Adrenal gland (tissue), 12 donors: ENCODE data around the gene RAI14. TPM values are rescaled to one million over a fixed set of nuclear protein-coding genes. Genes with fewer than 3 reads are reported as not detected.

Experiments
- DNase-seq, 7 donors: peaks; one replicate each; pipeline ENCODE4 v3.0.0-alpha.2; 2019 to 2020
- H3K27ac ChIP-seq, 5 donors: fragments of 200-600 bp; sonication (generic) in 4 of 5; 1 replicate in 3 of 5; 2 replicates in 2 of 5; pipeline versions ENCODE4 v1.5.1 to v1.8.0; 2016 to 2020; ENCODE audit warnings: mild to moderate bottlenecking in 1 of 5
- H3K27me3 ChIP-seq: fragments of 200-600 bp; 2 replicates; pipeline ENCODE4 v1.8.0; 2021
- H3K36me3 ChIP-seq, 2 donors: fragments of 200-600 bp; replicated peaks in 1 of 2; 1 replicate in 1 of 2; 2 replicates in 1 of 2; pipeline versions ENCODE4 v1.5.1 to v1.8.0; 2018 to 2022
- H3K4me1 ChIP-seq, 2 donors: fragments of 200-600 bp; replicated peaks in 1 of 2; 1 replicate in 1 of 2; 2 replicates in 1 of 2; pipeline versions ENCODE4 v1.5.1 to v1.8.0; 2018 to 2021
- H3K4me3 ChIP-seq, 4 donors: fragments of 200-600 bp; sonication (generic) in 3 of 4; one replicate each; pipeline ENCODE4 v1.5.1; 2016 to 2018
- H3K9me3 ChIP-seq, 3 donors: fragments of 200-600 bp; sonication (generic) in 1 of 3; replicated peaks in 1 of 3; 1 replicate in 2 of 3; 2 replicates in 1 of 3; pipeline versions ENCODE4 v1.5.1 to v1.8.0; 2016 to 2021
- POLR2A ChIP-seq, 2 donors: fragments of 450-650 bp; IDR thresholded peaks; one replicate each; pipeline ENCODE4 v1.6.1; 2017; ENCODE audit warnings: antibody characterized with exemption in 2 of 2, mild to moderate bottlenecking in 2 of 2, moderate library complexity in 1 of 2
- WGBS, 4 donors: extraction: QIAGEN DNeasy Blood & Tissue Kit in 2 of 4; methylation state at CpG; one replicate each; pipeline versions ENCODE4 v1.1.5 to v1.1.7; 2013 to 2017; 5-methylcytosine and 5-hydroxymethylcytosine counted together
- intact Hi-C, 2 donors: fragments of 100-400 bp; cut with DNase I; formaldehyde crosslinking; loops; one replicate each; pipeline versions ENCODE4 v1.14.1 to v1.15.0; 2022 to 2023
- polyA plus RNA-seq, 3 donors: library from polyadenylated mRNA; stranded (reverse); fragments of 200-250 nt in 2 of 3; fragments of 350-450 nt in 1 of 3; fragmentation: Illumina TruSeq in 1 of 3; extraction: RNeasy Lipid Tissue Mini Kit (QIAGEN cat#74804) in 1 of 3; gene quantifications; one replicate each; pipeline ENCODE4 v1.2.3, GENCODE V29; 2013 to 2014
- total RNA-seq, 9 donors: library from RNA; depleted of rRNA in 4 of 9; stranded (reverse); fragments of >200 nt in 4 of 9; fragments of 120-200 nt in 1 of 9; fragmentation: NEBNext Ultra II Directional in 1 of 9; extraction: Animal tissue kit (Norgen Biotek cat#: 25700) in 1 of 9; gene quantifications; one replicate each; pipeline versions ENCODE4 v1.1.0 to v1.2.4, GENCODE V29; 2013 to 2023
- TF ChIP-seq, protein P1 (sequence below), 6 experiments: fragments of 450-650 bp in 4 of 6; fragments of 200-600 bp in 2 of 6; sonication (generic) in 1 of 6; IDR thresholded peaks; 1 replicate in 5 of 6; 2 replicates in 1 of 6; pipeline versions ENCODE4 v1.5.1 to v1.8.0; 2016 to 2021; ENCODE audit warnings: antibody characterized with exemption in 6 of 6, mild to moderate bottlenecking in 2 of 6, moderate library complexity in 1 of 6
- donor health status: healthy with polysubstance abuse.
- donor health status: Bipolar disorder and iron deficiency.
- donor health status: DM: yes; HTN: yes; CAD: no.
- donor health status: DM: no; HTN: no; CAD: no.
- donor health status: DM: no; HTN: no; CAD: no.
- donor health status: DM: yes; HTN: yes; CAD: no.

RAI14 gene
- total and polyA plus RNA-seq, 12 donors = 9.1 to 158 (median 28.5) TPM

DNA sequence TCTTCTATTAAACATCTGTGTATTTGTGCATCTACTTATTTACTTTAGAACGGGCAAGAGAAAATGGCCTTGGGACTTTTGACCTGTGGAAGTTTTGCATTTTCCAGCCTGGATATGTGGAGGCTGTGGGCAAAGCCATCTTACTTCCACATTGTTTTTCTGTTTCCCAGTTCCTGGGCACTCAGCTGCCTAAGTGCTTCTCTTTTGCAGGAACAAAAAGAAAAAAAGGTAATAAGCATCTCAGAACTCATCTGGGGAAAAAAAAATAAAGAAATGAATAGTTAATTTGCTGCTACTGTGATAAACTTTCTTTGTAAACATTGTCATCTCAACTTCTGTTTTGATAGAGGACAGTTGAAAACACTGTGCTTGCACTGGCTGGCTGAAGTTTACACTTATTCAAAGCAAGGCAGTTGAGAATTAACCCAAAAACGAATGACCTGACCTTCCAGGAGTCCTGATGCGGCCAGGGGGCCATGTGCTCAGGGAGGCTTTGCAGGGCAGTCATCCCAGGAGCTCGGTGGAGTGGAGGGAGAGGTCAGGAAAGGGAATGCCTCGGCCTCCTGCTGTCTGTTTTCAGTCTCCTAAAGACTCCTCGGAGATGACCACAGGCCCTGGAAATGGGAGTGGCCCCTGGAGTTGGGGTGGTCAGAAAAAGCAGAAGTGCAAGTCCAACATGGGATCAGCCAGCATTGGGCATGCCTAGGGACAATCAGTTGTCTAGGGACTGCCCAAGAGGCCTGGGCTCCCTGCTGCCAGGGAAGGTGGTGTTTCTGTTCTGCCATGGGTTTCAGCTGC, 75.5 kb downstream of the RAI14 start:
- no peak overlapping the region for H3K27ac ChIP-seq
- DNase-seq = no peak
- intact Hi-C loops = no loop called here
- no peaks in the 10 kb centered on the region for H3K36me3 ChIP-seq
- H3K27me3 ChIP-seq = no peaks in the 10 kb centered on the region
- TF ChIP-seq POLR2A (IDR thresholded peaks at IDR 0.05) = no peak
- TF ChIP-seq, protein P1, sequence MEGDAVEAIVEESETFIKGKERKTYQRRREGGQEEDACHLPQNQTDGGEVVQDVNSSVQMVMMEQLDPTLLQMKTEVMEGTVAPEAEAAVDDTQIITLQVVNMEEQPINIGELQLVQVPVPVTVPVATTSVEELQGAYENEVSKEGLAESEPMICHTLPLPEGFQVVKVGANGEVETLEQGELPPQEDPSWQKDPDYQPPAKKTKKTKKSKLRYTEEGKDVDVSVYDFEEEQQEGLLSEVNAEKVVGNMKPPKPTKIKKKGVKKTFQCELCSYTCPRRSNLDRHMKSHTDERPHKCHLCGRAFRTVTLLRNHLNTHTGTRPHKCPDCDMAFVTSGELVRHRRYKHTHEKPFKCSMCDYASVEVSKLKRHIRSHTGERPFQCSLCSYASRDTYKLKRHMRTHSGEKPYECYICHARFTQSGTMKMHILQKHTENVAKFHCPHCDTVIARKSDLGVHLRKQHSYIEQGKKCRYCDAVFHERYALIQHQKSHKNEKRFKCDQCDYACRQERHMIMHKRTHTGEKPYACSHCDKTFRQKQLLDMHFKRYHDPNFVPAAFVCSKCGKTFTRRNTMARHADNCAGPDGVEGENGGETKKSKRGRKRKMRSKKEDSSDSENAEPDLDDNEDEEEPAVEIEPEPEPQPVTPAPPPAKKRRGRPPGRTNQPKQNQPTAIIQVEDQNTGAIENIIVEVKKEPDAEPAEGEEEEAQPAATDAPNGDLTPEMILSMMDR (IDR thresholded peaks at IDR 0.05) = no peak
- H3K9me3 ChIP-seq = no peaks in the 10 kb centered on the region
- H3K4me3 ChIP-seq = no peak overlapping the region
- WGBS, 4 donors = 43 to 68% (median 52%) methylated on average over 5 to 6 of the region's 6 CpGs
- H3K4me1 ChIP-seq = peaks cover 0 to 5% of the 10 kb centered on the region in 2 donors

DNA sequence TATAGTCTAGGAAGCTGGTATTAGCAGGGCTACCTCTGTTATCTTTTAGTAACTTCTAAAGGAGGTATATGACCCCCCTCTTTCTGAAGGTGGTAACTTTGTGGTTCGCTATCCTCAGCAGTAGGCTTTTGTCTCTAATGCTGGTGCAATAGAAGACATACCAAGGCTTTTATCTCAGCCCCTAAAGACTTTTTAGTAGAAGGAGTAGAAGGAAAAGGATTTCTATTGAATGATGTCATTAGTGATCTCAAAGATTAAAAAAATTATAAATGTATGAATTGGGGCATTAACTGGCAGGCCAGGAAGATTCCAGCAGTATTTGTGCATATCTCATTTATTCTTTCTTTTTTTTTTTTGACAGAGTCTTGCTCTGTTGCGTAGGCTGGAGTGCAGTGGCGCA, 78.2 kb downstream of the RAI14 start:
- H3K9me3 ChIP-seq = no peaks in the 10 kb centered on the region
- 90 to 100% (median 94%) methylated on average over 3 of the region's 3 CpGs for whole genome bisulfite sequencing, 4 donors
- no peaks in the 10 kb centered on the region for H3K36me3 ChIP-seq
- no peak for DNase-seq
- intact Hi-C loops = no loop called here
- H3K27me3 ChIP-seq = no peaks in the 10 kb centered on the region
- no peak overlapping the region for H3K27ac ChIP-seq
- H3K4me3 ChIP-seq = no peak overlapping the region
- TF ChIP-seq, protein P1 (IDR thresholded peaks at IDR 0.05) = no peak
- no peak for TF ChIP-seq POLR2A (IDR thresholded peaks at IDR 0.05)
- peaks cover 0 to 5% of the 10 kb centered on the region in 2 donors for H3K4me1 ChIP-seq

DNA sequence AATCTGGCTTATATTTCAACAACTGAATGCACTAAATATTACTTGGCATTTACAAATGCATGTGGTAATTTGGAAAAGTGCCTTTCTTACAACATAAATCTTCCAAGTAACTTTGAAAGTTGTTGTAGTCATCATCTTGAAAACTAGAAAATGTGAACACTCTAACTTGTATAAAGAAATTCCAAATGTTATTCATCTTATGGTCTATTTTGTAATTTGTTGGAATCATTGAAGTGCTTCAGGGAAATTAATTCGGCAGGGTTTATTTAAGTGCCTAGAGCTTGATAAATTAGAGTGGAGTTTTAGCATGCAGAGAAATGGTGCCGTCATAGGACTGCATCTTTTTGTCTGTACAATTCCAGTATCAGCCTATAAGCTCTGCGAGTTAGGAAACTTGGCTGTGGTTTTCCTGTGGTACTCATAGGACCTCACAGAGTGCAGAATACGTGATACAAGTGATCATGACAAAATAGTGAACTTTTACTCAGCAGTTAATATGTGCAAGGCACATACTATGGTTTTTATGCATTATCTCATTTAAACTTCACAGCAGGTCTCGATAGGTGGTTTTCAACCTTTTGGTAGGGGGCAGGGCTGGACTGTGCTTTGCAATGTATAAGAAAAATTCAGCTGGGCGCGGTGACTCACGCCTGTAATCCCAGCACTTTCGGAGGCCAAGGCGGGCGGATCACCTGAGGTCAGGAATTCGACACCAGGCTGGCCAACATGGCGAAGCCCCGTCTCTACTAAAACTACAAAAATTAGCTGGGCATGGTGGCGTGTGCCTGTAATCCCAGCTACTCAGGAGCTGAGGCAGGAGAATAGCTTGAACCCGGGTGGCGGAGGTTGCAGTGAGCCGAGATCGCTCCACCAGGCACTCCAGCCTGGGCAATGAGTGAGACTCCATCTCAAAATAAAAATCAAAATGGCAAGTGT, 79.6 kb downstream of the RAI14 start:
- no peak for TF ChIP-seq POLR2A (IDR thresholded peaks at IDR 0.05)
- TF ChIP-seq, protein P1 (IDR thresholded peaks at IDR 0.05) = no peak
- Histone ChIP-seq H3K36me3 (no peaks in the 10 kb centered on the region), H3K27ac (no peak overlapping the region), H3K27me3 (no peaks in the 10 kb centered on the region), H3K4me3 (no peak overlapping the region), H3K4me1 (peaks cover 0 to 5% of the 10 kb centered on the region in 2 donors), H3K9me3 (no peaks in the 10 kb centered on the region)
- intact Hi-C loops = no loop called here
- DNase-seq = no peak
- WGBS, 4 donors = 88 to 91% (median 89%) methylated on average over 19 of the region's 19 CpGs

- H3K27ac ChIP-seq = no peak overlapping the region
- no peaks in the 10 kb centered on the region for H3K27me3 ChIP-seq
- 94 to 98% (median 95%) methylated on average over 3 of the region's 3 CpGs for WGBS, 4 donors
- peaks cover 0 to 5% of the 10 kb centered on the region in 2 donors for H3K4me1 ChIP-seq
- no peak for TF ChIP-seq POLR2A (IDR thresholded peaks at IDR 0.05)
- TF ChIP-seq, protein P1 (IDR thresholded peaks at IDR 0.05) = no peak
- no peak overlapping the region for H3K4me3 ChIP-seq
- DNase-seq = no peak
- no peaks in the 10 kb centered on the region for H3K36me3 ChIP-seq
- intact Hi-C loops = no loop called here
- H3K9me3 ChIP-seq = no peaks in the 10 kb centered on the region
Measured at GRCh38 chr5:34736445-34737115, 80.5 kb downstream of the RAI14 start.
